Gastroesophageal sphincter (tissue), 4 donors: ENCODE results near the gene GRIA2. TPM values are rescaled to one million over a fixed set of nuclear protein-coding genes. Genes with fewer than 3 reads are reported as not detected.
A peak's percentile ranks its signal among the peaks of the same experiment; 100 is the strongest.

Source experiments
- ATAC-seq: fragments of 150-250 bp; one replicate; pipeline ENCODE4 v1.9.1; 2016; ENCODE audit warnings: mild to moderate bottlenecking, moderate library complexity
- H3K27ac ChIP-seq, 4 donors: fragments of 200-600 bp; sonication (generic) in 3 of 4; 1 replicate in 3 of 4; 2 replicates in 1 of 4; pipeline ENCODE4 v1.5.1; 2016 to 2019
- H3K27me3 ChIP-seq: fragments of 200-600 bp; sonication (generic); one replicate; pipeline ENCODE4 v1.5.1; 2019
- H3K36me3 ChIP-seq, 2 donors: fragments of 200-600 bp; sonication (generic); one replicate each; pipeline ENCODE4 v1.5.1; 2019; ENCODE audit warnings: control low read depth in 1 of 2
- H3K4me1 ChIP-seq, 3 donors: fragments of 200-600 bp; sonication (generic); 1 replicate in 2 of 3; 2 replicates in 1 of 3; pipeline ENCODE4 v1.5.1; 2016 to 2019; ENCODE audit warnings: control low read depth in 2 of 3
- H3K4me3 ChIP-seq, 2 donors: fragments of 200-600 bp; sonication (generic); one replicate each; pipeline ENCODE4 v1.5.1; 2019; ENCODE audit warnings: mild to moderate bottlenecking in 1 of 2, moderate library complexity in 1 of 2
- H3K9me3 ChIP-seq, 3 donors: fragments of 200-600 bp; sonication (generic); one replicate each; pipeline ENCODE4 v1.5.1; 2017 to 2019; ENCODE audit warnings: control low read depth in 2 of 3
- EP300 ChIP-seq: sonication (generic); formaldehyde crosslinking; IDR thresholded peaks from one replicate; pipeline ENCODE4 v1.6.1; 2017; ENCODE audit warnings: antibody characterized with exemption, mild to moderate bottlenecking
- POLR2A ChIP-seq, 2 donors: fragments of 450-650 bp; IDR thresholded peaks; one replicate each; pipeline ENCODE4 v1.6.1; 2017; ENCODE audit warnings: antibody characterized with exemption in 2 of 2, mild to moderate bottlenecking in 2 of 2, moderate library complexity in 1 of 2
- POLR2AphosphoS5 ChIP-seq: sonication (generic); formaldehyde crosslinking; IDR thresholded peaks from one replicate; pipeline ENCODE4 v1.6.1; 2017; ENCODE audit warnings: antibody characterized with exemption
- WGBS, 2 donors: methylation state at CpG; one replicate each; pipeline ENCODE4 v1.1.5; 2018; ENCODE audit warnings: low coverage in 1 of 2; 5-methylcytosine and 5-hydroxymethylcytosine counted together
- total RNA-seq, 4 donors: library from RNA; depleted of rRNA; stranded (reverse); fragments of >200 nt; gene quantifications; one replicate each; pipeline ENCODE4 v1.1.0, GENCODE V29; 2016
- TF ChIP-seq, protein P1 (sequence below), 4 experiments: fragments of 200-600 bp in 2 of 4; fragments of 450-650 bp in 2 of 4; sonication (generic) in 1 of 4; IDR thresholded peaks; one replicate each; pipeline ENCODE4 v1.5.1; 2017 to 2019; ENCODE audit warnings: antibody characterized with exemption in 4 of 4, mild to moderate bottlenecking in 2 of 4, moderate library complexity in 2 of 4

The GRIA2 gene
- total RNA-seq, 4 donors from 2014 or later = 0.30 to 9.8 (median 8.4) TPM; not detected in 1

DNA sequence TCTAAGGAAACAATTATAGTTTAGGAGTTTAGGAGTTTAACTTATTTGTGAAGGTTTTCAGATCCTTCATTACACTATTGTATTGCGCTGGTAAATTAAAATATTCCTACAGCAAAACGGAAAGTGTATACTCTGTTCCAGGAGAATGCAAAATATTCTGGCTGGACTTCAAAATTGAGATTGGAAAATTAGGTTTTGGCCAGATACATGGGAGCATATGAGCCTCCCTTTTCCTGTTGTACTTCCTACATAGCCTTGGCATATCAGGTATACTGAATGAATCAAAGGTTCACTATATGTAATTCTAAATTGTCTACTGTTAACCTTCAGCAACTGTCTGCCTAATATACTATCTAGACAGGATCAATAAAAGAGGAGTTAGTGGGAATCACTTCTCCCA lies 25.2 kb upstream of the GRIA2 start:
- no peak overlapping the region for H3K27ac ChIP-seq
- TF ChIP-seq, protein P1, sequence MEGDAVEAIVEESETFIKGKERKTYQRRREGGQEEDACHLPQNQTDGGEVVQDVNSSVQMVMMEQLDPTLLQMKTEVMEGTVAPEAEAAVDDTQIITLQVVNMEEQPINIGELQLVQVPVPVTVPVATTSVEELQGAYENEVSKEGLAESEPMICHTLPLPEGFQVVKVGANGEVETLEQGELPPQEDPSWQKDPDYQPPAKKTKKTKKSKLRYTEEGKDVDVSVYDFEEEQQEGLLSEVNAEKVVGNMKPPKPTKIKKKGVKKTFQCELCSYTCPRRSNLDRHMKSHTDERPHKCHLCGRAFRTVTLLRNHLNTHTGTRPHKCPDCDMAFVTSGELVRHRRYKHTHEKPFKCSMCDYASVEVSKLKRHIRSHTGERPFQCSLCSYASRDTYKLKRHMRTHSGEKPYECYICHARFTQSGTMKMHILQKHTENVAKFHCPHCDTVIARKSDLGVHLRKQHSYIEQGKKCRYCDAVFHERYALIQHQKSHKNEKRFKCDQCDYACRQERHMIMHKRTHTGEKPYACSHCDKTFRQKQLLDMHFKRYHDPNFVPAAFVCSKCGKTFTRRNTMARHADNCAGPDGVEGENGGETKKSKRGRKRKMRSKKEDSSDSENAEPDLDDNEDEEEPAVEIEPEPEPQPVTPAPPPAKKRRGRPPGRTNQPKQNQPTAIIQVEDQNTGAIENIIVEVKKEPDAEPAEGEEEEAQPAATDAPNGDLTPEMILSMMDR (IDR thresholded peaks at IDR 0.05) = no peak
- TF ChIP-seq POLR2AphosphoS5 = no peak
- no peak for TF ChIP-seq EP300
- no peak for TF ChIP-seq POLR2A (IDR thresholded peaks at IDR 0.05)
- H3K36me3 ChIP-seq = no peaks in the 10 kb centered on the region
- H3K4me3 ChIP-seq = no peak overlapping the region
- no peaks in the 10 kb centered on the region for H3K27me3 ChIP-seq
- H3K9me3 ChIP-seq = no peaks in the 10 kb centered on the region
- ATAC-seq = no peak
- 84 to 94% methylated on average over 2 of the region's 2 CpGs for WGBS, 2 donors
- H3K4me1 ChIP-seq = no peaks in the 10 kb centered on the region

DNA sequence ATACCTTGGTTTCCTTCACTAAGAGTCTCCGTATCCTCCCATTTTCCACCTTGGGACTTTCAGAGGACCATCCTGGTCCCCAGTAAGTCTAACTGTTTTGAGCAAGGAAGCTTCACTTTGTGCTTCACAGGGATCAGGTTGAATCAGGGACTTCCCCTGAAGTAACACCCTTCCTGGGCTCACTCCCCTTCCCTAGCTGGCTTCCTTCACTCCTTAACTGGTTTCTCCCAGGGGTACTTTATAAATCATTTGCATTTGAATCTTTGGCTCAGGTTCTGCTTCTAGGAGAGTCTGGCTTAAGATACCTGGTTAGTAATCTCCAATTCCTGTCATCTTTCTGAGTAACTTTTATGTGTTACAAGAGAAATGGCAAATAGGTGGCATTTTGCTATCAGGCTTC lies 24.5 kb upstream of the GRIA2 start:
- ATAC-seq = no peak
- TF ChIP-seq POLR2A (IDR thresholded peaks at IDR 0.05) (no peak), POLR2AphosphoS5 (no peak), EP300 (no peak)
- TF ChIP-seq, protein P1 (IDR thresholded peaks at IDR 0.05) = no peak
- Histone ChIP-seq H3K36me3 (no peaks in the 10 kb centered on the region), H3K27me3 (no peaks in the 10 kb centered on the region), H3K4me1 (no peaks in the 10 kb centered on the region), H3K27ac (no peak overlapping the region), H3K4me3 (no peak overlapping the region), H3K9me3 (no peaks in the 10 kb centered on the region)
- 80 to 100% methylated on average over 1 of the region's 1 CpG for whole genome bisulfite sequencing, 2 donors

DNA sequence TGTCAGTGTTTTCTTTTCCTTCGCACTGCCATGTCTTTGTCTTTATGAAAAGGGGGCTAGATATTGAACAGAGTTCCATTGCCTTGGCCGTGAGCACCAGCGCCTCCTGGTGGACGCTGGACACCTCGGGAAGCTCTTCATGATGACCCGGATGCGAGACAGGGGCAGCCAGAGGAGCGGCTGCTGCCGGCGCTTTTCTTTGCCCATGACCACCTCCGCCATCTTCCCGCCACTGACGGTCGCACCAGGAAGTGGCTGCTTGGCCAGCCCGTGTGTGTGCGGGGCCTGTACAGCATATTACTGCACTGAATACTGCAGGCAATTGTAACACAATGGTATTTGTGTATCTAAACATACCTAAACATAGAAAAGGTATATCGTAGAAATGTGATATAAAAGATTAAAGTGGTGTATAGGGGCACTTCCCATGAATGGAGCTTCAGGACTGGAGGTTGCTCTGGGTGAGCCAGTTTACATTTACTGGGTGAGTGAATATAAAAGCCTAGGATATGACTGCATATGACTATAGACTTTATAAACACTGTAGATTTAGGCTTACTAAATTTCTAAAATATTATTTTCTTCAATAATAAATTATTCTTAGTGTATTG lies 15.8 kb upstream of the GRIA2 start:
- Histone ChIP-seq H3K4me1 (no peaks in the 10 kb centered on the region), H3K36me3 (no peaks in the 10 kb centered on the region), H3K27ac (no peak overlapping the region), H3K4me3 (no peak overlapping the region), H3K9me3 (no peaks in the 10 kb centered on the region), H3K27me3 (no peaks in the 10 kb centered on the region)
- TF ChIP-seq POLR2A (IDR thresholded peaks at IDR 0.05) (no peak), POLR2AphosphoS5 (no peak), EP300 (no peak)
- TF ChIP-seq, protein P1 (IDR thresholded peaks at IDR 0.05) = peak in 1 of 4 experiments; percentile 48
- ATAC-seq = no peak
- 67 to 100% methylated on average over 2 to 14 of the region's 17 CpGs for WGBS, 2 donors

DNA sequence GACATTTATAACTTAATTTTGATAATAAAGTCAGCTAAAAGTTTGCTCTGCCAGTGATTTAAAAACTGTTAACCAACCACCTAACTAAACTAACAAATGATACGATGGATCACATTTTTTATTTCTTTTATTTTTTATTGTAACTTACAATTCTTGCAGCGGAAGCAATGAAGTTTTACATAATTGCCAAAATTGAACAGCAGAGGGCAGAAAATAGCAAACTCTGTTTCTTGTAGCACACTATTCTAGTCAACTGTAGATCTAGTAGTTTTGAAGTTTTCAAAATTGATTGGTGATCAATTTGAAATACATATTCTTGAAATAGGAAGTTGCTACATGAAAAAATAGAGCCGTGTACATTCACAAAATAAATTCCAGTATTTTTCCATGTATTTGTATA lies 2.8 kb upstream of the GRIA2 start:
- no peak overlapping the region for H3K27ac ChIP-seq
- 18 to 24% methylated on average over 3 of the region's 3 CpGs for WGBS, 2 donors
- no peaks in the 10 kb centered on the region for H3K9me3 ChIP-seq
- H3K4me3 ChIP-seq = no peak overlapping the region
- ATAC-seq = no peak
- TF ChIP-seq, protein P1 (IDR thresholded peaks at IDR 0.05) = peak; percentile 10 to 35 (median 22)
- no peak for TF ChIP-seq POLR2A (IDR thresholded peaks at IDR 0.05)
- peaks cover 0 to 26% (median 11%) of the 10 kb centered on the region in 3 donors for H3K4me1 ChIP-seq
- H3K36me3 ChIP-seq = no peaks in the 10 kb centered on the region
- peaks cover 38% of the 10 kb centered on the region for H3K27me3 ChIP-seq

DNA sequence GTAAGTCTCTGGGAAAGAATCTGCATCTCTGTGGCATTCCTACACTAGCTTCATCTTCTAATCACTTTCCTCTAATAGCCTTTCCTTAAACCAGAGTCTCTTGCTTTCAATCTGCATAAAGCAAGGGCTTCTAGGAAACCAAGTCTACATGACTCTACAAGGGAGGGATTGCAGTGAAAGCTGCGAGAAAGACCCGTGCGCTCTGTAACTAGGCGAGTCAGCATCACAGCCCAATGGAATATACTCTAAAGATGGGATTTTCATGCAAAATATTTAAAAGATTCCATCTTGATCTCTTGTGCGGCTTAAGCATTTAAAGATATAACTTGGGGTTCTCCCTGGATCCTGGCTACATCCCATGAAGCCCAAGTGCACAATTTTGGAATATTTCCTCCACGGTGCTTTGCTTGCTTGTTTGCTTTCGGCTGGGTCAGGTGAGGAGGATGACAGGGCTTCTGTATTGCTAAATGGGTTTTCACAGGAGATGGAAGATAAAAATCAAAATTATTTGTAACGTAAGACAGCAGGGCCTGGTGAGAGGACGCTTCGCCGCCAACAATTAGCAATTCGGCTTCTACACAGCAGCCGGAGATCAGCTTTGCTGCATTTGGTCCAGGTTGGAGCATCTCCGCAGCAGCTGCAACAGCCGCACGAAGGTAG lies 687 bp upstream of the GRIA2 start:
- no peak overlapping the region for H3K27ac ChIP-seq
- TF ChIP-seq POLR2AphosphoS5 = no peak
- TF ChIP-seq, protein P1 (IDR thresholded peaks at IDR 0.05) = no peak
- TF ChIP-seq POLR2A (IDR thresholded peaks at IDR 0.05) = no peak
- TF ChIP-seq EP300 = no peak
- peak overlapping the region in 1 of 2 donors; percentile 42 for H3K4me3 ChIP-seq
- ATAC-seq = no peak
- H3K9me3 ChIP-seq = no peaks in the 10 kb centered on the region
- peaks cover 51% of the 10 kb centered on the region for H3K27me3 ChIP-seq
- H3K36me3 ChIP-seq = no peaks in the 10 kb centered on the region
- peaks cover 0 to 29% (median 11%) of the 10 kb centered on the region in 3 donors for H3K4me1 ChIP-seq
- WGBS, 2 donors = 19 to 30% methylated on average over 9 to 11 of the region's 16 CpGs
